Ascending aorta (tissue), 2 donors: ENCODE measurements around the gene FUT7. TPM values are rescaled to one million over a fixed set of nuclear protein-coding genes. Genes with fewer than 3 reads are reported as not detected.
A peak's percentile ranks its signal among the peaks of the same experiment; 100 is the strongest.

ENCODE experiments used
- DNase-seq, 2 donors: peaks; one replicate each; pipeline ENCODE4 v3.0.0-alpha.2; 2019; ENCODE audit warnings: low spot score in 2 of 2
- H3K27ac ChIP-seq, 2 donors: fragments of 200-600 bp; sonication (generic); one replicate each; pipeline ENCODE4 v1.5.1; 2016 to 2017; ENCODE audit warnings: mild to moderate bottlenecking in 1 of 2
- H3K27me3 ChIP-seq: fragments of 200-600 bp; sonication (generic); one replicate; pipeline ENCODE4 v1.5.1; 2017
- H3K36me3 ChIP-seq, 2 donors: fragments of 200-600 bp; sonication (generic); one replicate each; pipeline ENCODE4 v1.5.1; 2016
- H3K4me1 ChIP-seq, 2 donors: fragments of 200-600 bp; sonication (generic); one replicate each; pipeline ENCODE4 v1.5.1; 2016 to 2017; ENCODE audit warnings: mild to moderate bottlenecking in 1 of 2
- H3K4me3 ChIP-seq, 2 donors: fragments of 200-600 bp; sonication (generic); one replicate each; pipeline ENCODE4 v1.5.1; 2016 to 2017; ENCODE audit warnings: mild to moderate bottlenecking in 1 of 2
- H3K9me3 ChIP-seq, 2 donors: fragments of 200-600 bp; sonication (generic); one replicate each; pipeline ENCODE4 v1.5.1; 2016
- intact Hi-C: fragments of 100-400 bp; cut with DNase I; formaldehyde crosslinking; loops from one replicate; pipeline ENCODE4 v1.15.1; 2023
- total RNA-seq: library from RNA; depleted of rRNA; stranded (reverse); fragments of >200 nt; gene quantifications from one replicate; pipeline ENCODE4 v1.1.0, GENCODE V29; 2016
- TF ChIP-seq, protein P1 (sequence below), 3 experiments: fragments of 200-600 bp in 2 of 3; fragments of 450-650 bp in 1 of 3; sonication (generic) in 2 of 3; IDR thresholded peaks; one replicate each; pipeline ENCODE4 v1.5.1; 2016 to 2019; ENCODE audit warnings: antibody characterized with exemption in 3 of 3, mild to moderate bottlenecking in 1 of 3, moderate library complexity in 1 of 3

The FUT7 gene
- total RNA-seq, 1 donor from 2014 or later = not detected

DNA sequence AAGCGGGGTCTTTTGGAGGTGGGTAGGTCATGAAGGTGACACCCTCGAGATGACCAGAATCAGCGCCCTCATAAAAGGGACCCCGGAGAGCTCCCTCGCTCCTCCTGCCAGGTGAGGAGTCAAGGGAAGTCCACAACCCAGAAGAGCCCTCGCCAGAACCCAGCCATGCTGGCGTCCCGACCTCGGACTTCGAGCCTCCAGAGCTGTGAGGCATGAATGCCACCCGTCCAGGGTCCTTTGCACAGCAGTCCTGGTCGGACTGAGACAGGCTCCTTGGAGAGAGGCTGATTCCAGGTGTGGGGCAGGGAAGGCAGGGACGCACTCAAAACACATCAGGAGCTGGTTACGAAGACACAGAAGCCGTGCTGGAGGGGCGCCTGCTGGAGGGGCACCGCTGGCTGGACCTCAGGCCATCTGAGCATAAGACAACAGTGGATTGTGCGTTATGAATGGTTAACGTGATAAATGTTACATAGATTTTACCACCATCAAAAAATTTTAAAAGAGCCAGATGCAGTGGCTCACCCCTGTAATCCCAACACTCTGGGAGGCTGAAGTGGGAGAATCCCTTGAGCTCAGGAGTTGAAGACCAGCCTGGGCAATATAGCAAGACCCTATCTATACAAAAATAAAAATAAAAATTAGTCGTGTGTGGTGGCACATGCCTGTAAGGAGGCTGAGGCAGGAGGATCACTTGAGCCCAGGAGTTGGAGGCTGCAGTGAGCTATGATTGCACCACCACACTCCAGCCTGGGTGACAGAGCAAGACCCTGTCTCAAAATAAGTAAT lies 29.8 kb downstream of the FUT7 start:
- Histone ChIP-seq H3K27ac (no peak overlapping the region), H3K36me3 (no peaks in the 10 kb centered on the region), H3K27me3 (no peaks in the 10 kb centered on the region), H3K4me1 (no peaks in the 10 kb centered on the region), H3K4me3 (no peak overlapping the region), H3K9me3 (no peaks in the 10 kb centered on the region)
- TF ChIP-seq, protein P1, sequence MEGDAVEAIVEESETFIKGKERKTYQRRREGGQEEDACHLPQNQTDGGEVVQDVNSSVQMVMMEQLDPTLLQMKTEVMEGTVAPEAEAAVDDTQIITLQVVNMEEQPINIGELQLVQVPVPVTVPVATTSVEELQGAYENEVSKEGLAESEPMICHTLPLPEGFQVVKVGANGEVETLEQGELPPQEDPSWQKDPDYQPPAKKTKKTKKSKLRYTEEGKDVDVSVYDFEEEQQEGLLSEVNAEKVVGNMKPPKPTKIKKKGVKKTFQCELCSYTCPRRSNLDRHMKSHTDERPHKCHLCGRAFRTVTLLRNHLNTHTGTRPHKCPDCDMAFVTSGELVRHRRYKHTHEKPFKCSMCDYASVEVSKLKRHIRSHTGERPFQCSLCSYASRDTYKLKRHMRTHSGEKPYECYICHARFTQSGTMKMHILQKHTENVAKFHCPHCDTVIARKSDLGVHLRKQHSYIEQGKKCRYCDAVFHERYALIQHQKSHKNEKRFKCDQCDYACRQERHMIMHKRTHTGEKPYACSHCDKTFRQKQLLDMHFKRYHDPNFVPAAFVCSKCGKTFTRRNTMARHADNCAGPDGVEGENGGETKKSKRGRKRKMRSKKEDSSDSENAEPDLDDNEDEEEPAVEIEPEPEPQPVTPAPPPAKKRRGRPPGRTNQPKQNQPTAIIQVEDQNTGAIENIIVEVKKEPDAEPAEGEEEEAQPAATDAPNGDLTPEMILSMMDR (IDR thresholded peaks at IDR 0.05) = no peak
- no peak for DNase-seq
- intact Hi-C loops = no loop called here

DNA sequence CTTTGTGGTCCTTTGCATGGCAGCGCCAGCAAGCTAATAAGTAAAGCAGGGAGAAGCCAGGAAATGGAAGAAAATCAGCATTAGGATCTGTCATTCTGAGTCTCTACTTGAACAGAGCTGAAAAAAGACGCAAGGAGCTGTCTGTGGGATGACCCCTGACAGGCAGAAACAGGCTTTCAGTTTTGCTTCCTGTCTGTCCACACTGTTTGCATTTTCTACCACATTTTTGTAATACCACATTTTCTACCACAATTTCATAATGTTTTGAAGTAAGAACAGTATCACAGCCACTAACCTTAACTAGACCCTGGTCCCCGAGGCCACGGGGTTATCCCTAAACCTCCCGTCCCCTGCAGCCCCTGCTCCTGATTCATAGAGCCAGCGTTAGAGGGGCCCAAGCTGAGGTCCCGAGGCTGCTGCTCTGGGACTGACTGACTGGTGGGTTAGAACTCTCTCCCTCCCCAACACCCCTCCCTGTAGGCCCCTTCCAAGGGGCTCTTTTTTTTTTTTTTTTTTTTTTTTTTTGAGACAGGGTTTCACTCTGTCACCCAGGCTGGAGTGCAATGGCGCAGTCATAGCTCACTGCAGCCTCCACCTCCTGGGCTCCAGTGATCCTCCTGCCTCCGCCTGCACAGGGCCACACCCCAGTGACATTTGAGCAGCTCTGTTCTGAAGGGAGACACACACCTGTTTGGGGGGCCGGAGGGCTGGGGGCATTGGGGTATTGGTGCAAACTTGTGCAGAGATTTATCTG lies 31.5 kb downstream of the FUT7 start:
- Histone ChIP-seq H3K4me1 (peaks cover 9 to 13% of the 10 kb centered on the region in 2 donors), H3K36me3 (no peaks in the 10 kb centered on the region), H3K27me3 (no peaks in the 10 kb centered on the region), H3K27ac (no peak overlapping the region), H3K4me3 (no peak overlapping the region), H3K9me3 (no peaks in the 10 kb centered on the region)
- no peak for DNase-seq
- intact Hi-C loops = no loop called here
- TF ChIP-seq, protein P1 (IDR thresholded peaks at IDR 0.05) = no peak

DNA sequence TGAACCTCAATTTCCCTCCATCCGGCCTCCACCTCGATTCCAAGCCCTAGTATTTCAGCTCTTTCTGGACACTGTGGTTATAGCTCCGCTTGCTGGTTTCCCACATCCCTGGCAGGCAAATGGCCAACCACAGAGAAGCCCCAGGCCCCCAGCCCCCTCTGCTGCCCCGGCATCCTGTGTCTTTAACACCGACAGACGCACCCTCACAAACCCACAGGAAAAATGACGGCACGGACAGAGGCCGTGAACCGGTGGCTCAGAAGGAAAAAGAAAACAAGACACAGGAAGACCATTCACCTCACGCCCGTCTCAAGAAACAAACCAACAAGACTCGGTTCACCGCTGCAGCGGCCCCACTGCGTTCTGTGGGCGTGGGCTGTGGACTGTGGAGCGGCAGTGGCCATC lies 34.1 kb downstream of the FUT7 start:
- H3K36me3 ChIP-seq = no peaks in the 10 kb centered on the region
- intact Hi-C loops = loop anchor here (5.0 kb wide), 1 partner anchor 111 kb away; the partner anchor contains the start of gene TRAF2
- peak overlapping the region in 1 of 2 donors; percentile 5 for H3K27ac ChIP-seq
- no peak overlapping the region for H3K4me3 ChIP-seq
- no peaks in the 10 kb centered on the region for H3K27me3 ChIP-seq
- peaks cover 17 to 26% of the 10 kb centered on the region in 2 donors for H3K4me1 ChIP-seq
- no peak for DNase-seq
- no peaks in the 10 kb centered on the region for H3K9me3 ChIP-seq
- TF ChIP-seq, protein P1 (IDR thresholded peaks at IDR 0.05) = no peak

DNA sequence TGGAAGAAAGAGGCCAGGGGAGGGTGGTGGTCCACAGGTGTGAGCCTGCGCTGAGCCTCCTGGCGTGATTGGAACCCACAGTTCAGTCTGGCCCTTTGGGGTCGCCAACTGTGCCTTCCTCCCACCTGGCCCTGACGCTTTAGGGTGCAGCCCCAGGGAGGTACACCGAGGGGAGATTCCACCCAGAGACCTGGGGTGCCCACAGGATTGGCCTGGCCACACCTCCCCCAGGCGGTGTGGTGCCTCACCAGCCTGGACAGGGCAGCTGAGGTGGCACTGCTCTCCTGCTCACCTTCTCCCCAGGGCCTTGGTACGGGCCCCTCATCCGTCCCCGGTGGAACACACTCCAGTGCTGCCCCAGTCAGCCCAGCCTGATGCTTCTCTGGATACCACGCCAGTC lies 34.5 kb downstream of the FUT7 start:
- Histone ChIP-seq H3K27me3 (no peaks in the 10 kb centered on the region), H3K27ac (peak overlapping the region in 1 of 2 donors; percentile 5), H3K4me1 (peaks cover 21 to 29% of the 10 kb centered on the region in 2 donors), H3K4me3 (no peak overlapping the region), H3K9me3 (no peaks in the 10 kb centered on the region), H3K36me3 (no peaks in the 10 kb centered on the region)
- no peak for DNase-seq
- intact Hi-C loops = loop anchor here (5.0 kb wide), 1 partner anchor 110 kb away; the partner anchor contains the start of gene TRAF2
- TF ChIP-seq, protein P1 (IDR thresholded peaks at IDR 0.05) = no peak

DNA sequence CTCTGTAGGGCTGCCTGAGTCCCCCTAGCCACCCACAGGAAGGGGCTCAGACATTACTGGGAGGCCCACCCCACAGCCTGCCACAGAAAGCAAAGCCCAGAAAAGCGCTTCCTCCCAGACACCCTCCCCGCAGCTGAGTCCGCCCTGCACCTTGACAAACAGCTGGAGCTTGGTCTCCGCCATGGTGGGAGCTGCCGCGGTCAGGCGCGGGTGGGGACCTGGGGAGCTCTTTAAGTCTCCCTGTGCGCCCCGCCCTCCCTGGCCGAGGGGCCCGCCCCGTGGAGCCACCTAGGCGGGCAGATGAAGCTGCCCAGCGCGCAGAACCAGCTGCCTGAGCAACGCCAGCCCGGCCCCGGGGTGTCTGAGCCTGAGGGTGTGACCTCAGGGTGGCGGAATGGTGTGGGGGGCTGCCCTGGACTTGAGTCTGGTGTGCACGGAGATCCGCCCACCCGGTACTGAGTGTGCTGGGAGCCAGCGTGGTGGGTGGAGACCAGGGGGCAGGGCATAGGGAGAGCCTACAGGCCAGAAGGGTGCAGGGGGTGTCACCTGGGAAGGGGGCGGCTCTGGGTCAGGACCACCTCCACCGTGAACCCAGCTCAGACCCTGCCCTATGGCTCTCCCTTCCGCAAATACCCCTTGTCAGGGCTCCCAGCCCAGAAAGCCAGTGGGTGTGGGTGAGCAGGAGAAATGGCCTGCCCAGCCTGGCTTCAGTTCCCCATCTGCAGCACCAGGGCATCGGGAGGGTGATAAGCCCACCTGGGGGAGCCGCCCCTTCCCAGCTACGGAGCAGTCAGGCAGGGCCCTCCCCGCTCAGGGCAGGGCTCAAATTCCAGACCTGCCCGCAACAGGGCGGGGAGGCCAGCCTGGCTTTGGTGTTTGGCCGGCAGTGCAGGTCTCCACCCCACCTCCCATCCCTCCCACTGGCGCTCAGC lies 35.3 kb downstream of the FUT7 start, which contains the start of gene CLIC3:
Gene CLIC3, minus strand, starts transcription at position 208 of the 932 bp plus-strand sequence. Its CDS starts 25 bp downstream, at position 183.
- H3K27me3 ChIP-seq = no peaks in the 10 kb centered on the region
- no peaks in the 10 kb centered on the region for H3K36me3 ChIP-seq
- H3K27ac ChIP-seq = peak within 1 kb of the TSS; percentile 60 to 67
- no peak for DNase-seq
- H3K9me3 ChIP-seq = no peaks in the 10 kb centered on the region
- peak within 1 kb of the TSS; percentile 27 to 52 for H3K4me3 ChIP-seq
- H3K4me1 ChIP-seq = peaks cover 21 to 29% of the 10 kb centered on the region in 2 donors
- TF ChIP-seq, protein P1 (IDR thresholded peaks at IDR 0.05) = no peak
- intact Hi-C loops = loop anchor here (5.0 kb wide), 1 partner anchor 109 kb away; the partner anchor contains the start of gene TRAF2
